H9 (cell line): ENCODE measurements around the gene TRAF2. TPM values are rescaled to one million over a fixed set of nuclear protein-coding genes. Genes with fewer than 3 reads are reported as not detected.

Source experiments
- DNase-seq: peaks from one replicate; pipeline ENCODE4 v3.0.0-alpha.2; 2017
- H2AFZ ChIP-seq: one replicate; pipeline ENCODE4 v1.6.1; 2013; ENCODE audit warnings: mild to moderate bottlenecking, low read length, control low read depth, moderate library complexity
- H2AK5ac ChIP-seq: 2 replicates; pipeline ENCODE4 v1.6.1; 2013; ENCODE audit warnings: low read length, control low read depth, mixed read lengths; ENCODE audit not compliant: insufficient read length
- H2BK120ac ChIP-seq: one replicate; pipeline ENCODE4 v1.6.1; 2013; ENCODE audit warnings: low read depth, mild to moderate bottlenecking, low read length, control low read depth, inconsistent platforms; ENCODE audit not compliant: poor library complexity, severe bottlenecking
- H2BK12ac ChIP-seq: 2 replicates; pipeline ENCODE4 v1.6.1; 2013; ENCODE audit warnings: low read length, control low read depth, mixed read lengths, low read depth; ENCODE audit not compliant: insufficient read length
- H2BK15ac ChIP-seq: 2 replicates; pipeline ENCODE4 v1.6.1; 2013; ENCODE audit warnings: low read depth, low read length, control low read depth
- H2BK20ac ChIP-seq: one replicate; pipeline ENCODE4 v1.6.1; 2013; ENCODE audit warnings: low read depth, mild to moderate bottlenecking, low read length, control low read depth, inconsistent platforms; ENCODE audit not compliant: poor library complexity, severe bottlenecking
- H2BK5ac ChIP-seq: 2 replicates; pipeline ENCODE4 v1.6.1; 2013; ENCODE audit warnings: low read length, control low read depth, mixed read lengths; ENCODE audit not compliant: insufficient read length
- H3K14ac ChIP-seq: 2 replicates; pipeline ENCODE4 v1.6.1; 2013; ENCODE audit warnings: low read length, control low read depth; ENCODE audit not compliant: insufficient read depth
- H3K18ac ChIP-seq: 2 replicates; pipeline ENCODE4 v1.6.1; 2013; ENCODE audit warnings: low read depth, mild to moderate bottlenecking, mixed read lengths, low read length, control low read depth; ENCODE audit not compliant: insufficient read length
- H3K23ac ChIP-seq: 2 replicates; pipeline ENCODE4 v1.6.1; 2013; ENCODE audit warnings: low read length, control low read depth, mixed read lengths, low read depth; ENCODE audit not compliant: insufficient read length
- H3K23me2 ChIP-seq: 2 replicates; pipeline ENCODE4 v1.6.1; 2013; ENCODE audit warnings: low read depth, mild to moderate bottlenecking, mixed read lengths, low read length, control low read depth; ENCODE audit not compliant: insufficient read length, poor library complexity, severe bottlenecking
- H3K27ac ChIP-seq: 2 replicates; pipeline ENCODE4 v1.5.1; 2013; ENCODE audit warnings: low read length, control low read depth, mixed read lengths, low read depth; ENCODE audit not compliant: insufficient read length
- H3K27me3 ChIP-seq: 2 replicates; pipeline ENCODE4 v1.6.1; 2013; ENCODE audit warnings: low read length, control low read depth, inconsistent platforms; ENCODE audit not compliant: insufficient read depth
- H3K4ac ChIP-seq: 2 replicates; pipeline ENCODE4 v1.6.1; 2013; ENCODE audit warnings: low read depth, mild to moderate bottlenecking, control low read depth, inconsistent platforms, low read length, moderate library complexity
- H3K4me1 ChIP-seq: 2 replicates; pipeline ENCODE4 v1.6.1; 2013; ENCODE audit warnings: low read length, control low read depth, inconsistent platforms; ENCODE audit not compliant: insufficient read depth
- H3K4me2 ChIP-seq: 2 replicates; pipeline ENCODE4 v1.6.1; 2013; ENCODE audit warnings: low read length, control low read depth, mixed read lengths; ENCODE audit not compliant: insufficient read length, insufficient read depth
- H3K56ac ChIP-seq: 2 replicates; pipeline ENCODE4 v1.6.1; 2013; ENCODE audit warnings: low read depth, mild to moderate bottlenecking, mixed read lengths, low read length, control low read depth; ENCODE audit not compliant: insufficient read length
- H3K79me1 ChIP-seq: 2 replicates; pipeline ENCODE4 v1.6.1; 2013; ENCODE audit warnings: low read depth, mild to moderate bottlenecking, moderate library complexity, low read length, control low read depth, inconsistent platforms; ENCODE audit not compliant: insufficient read depth, poor library complexity, severe bottlenecking
- H3K79me2 ChIP-seq: 2 replicates; pipeline ENCODE4 v1.6.1; 2013; ENCODE audit warnings: low read length, control low read depth, inconsistent platforms; ENCODE audit not compliant: insufficient read depth
- H3K9ac ChIP-seq: 2 replicates; pipeline ENCODE4 v1.6.1; 2013; ENCODE audit warnings: low read length, control low read depth, mixed read lengths; ENCODE audit not compliant: insufficient read length; ENCODE audit errors: extremely low read depth
- H3K9me3 ChIP-seq: one replicate; pipeline ENCODE4 v1.6.1; 2013; ENCODE audit warnings: low read depth, low read length, inconsistent platforms; ENCODE audit not compliant: control insufficient read depth
- H3T11ph ChIP-seq: one replicate; pipeline ENCODE4 v1.6.1; 2013; ENCODE audit warnings: mild to moderate bottlenecking, low read length, control low read depth, inconsistent platforms
- H4K20me1 ChIP-seq: one replicate; pipeline ENCODE4 v1.6.1; 2013; ENCODE audit not compliant: control insufficient read depth, insufficient read length, insufficient read depth
- H4K5ac ChIP-seq: 2 replicates; pipeline ENCODE4 v1.6.1; 2013; ENCODE audit warnings: low read depth, mild to moderate bottlenecking, mixed read lengths, low read length, control low read depth; ENCODE audit not compliant: insufficient read length
- H4K8ac ChIP-seq: replicated peaks from 2 replicates; pipeline ENCODE4 v1.6.1; 2013; ENCODE audit warnings: low read length, control low read depth, mixed read lengths, low read depth; ENCODE audit not compliant: insufficient read length
- H4K91ac ChIP-seq: 2 replicates; pipeline ENCODE4 v1.6.1; 2013; ENCODE audit warnings: low read depth, mild to moderate bottlenecking, moderate library complexity, mixed read lengths, low read length, control low read depth; ENCODE audit not compliant: insufficient read length
- H3K27ac Mint-ChIP-seq, 3 experiments: 2 replicates in 2 of 3; 3 replicates in 1 of 3; pipeline ENCODE4 v1.8.0; 2020 to 2021; ENCODE audit warnings: mixed read lengths in 3 of 3, mild to moderate bottlenecking in 1 of 3, moderate library complexity in 1 of 3
- H3K27me3 Mint-ChIP-seq: 2 replicates; pipeline ENCODE4 v1.8.0; 2021; ENCODE audit warnings: low read depth, mild to moderate bottlenecking, moderate library complexity, mixed read lengths
- H3K36me3 Mint-ChIP-seq, 3 experiments: 2 replicates in 2 of 3; 3 replicates in 1 of 3; pipeline ENCODE4 v1.8.0; 2020 to 2021; ENCODE audit warnings: low read depth in 3 of 3, mixed read lengths in 3 of 3; ENCODE audit not compliant: insufficient read depth in 1 of 3
- H3K4me1 Mint-ChIP-seq, 2 experiments: 2 replicates each; pipeline ENCODE4 v1.8.0; 2020; ENCODE audit warnings: mixed read lengths in 2 of 2
- H3K4me3 Mint-ChIP-seq, 2 experiments: 2 replicates in 1 of 2; 3 replicates in 1 of 2; pipeline ENCODE4 v1.8.0; 2020 to 2021; ENCODE audit warnings: mild to moderate bottlenecking in 2 of 2, mixed read lengths in 2 of 2, moderate library complexity in 1 of 2
- H3K9me3 Mint-ChIP-seq, 2 experiments: 2 replicates in 1 of 2; 3 replicates in 1 of 2; pipeline ENCODE4 v1.8.0; 2020; ENCODE audit warnings: mild to moderate bottlenecking in 2 of 2, mixed read lengths in 2 of 2, moderate library complexity in 1 of 2
- CTCF ChIP-seq: fragments of 200-600 bp; sonication (generic); conservative IDR thresholded peaks from 3 replicates; pipeline ENCODE4 v1.8.0; 2021; ENCODE audit warnings: antibody characterized with exemption, mild to moderate bottlenecking
- WGBS: extraction: QIAGEN DNeasy Blood & Tissue Kit; methylation state at CpG from one replicate; pipeline ENCODE4 v1.1.7; 2013; ENCODE audit warnings: missing lambda C conversion rate, low lambda C conversion rate, mixed read lengths; ENCODE audit not compliant: insufficient read length; ENCODE audit errors: extremely low coverage; 5-methylcytosine and 5-hydroxymethylcytosine counted together
- total RNA-seq: library from RNA; stranded (reverse); gene quantifications from 2 replicates; pipeline ENCODE4 v1.2.1, GENCODE V29; 2021

TRAF2 gene
- total RNA-seq, 1 experiment from 2014 or later: 48.8 TPM

- Histone ChIP-seq H3K27ac (no peak overlapping the region), H2AK5ac (no peak overlapping the region), H3T11ph (no peak overlapping the region), H3K79me2 (no peaks in the 10 kb centered on the region), H3K9me3 (no peaks in the 10 kb centered on the region), H2BK5ac (no peak overlapping the region), H2BK15ac (no peak overlapping the region), H3K18ac (no peak overlapping the region), H2BK12ac (no peak overlapping the region), H4K20me1 (no peaks in the 10 kb centered on the region), H3K79me1 (no peaks in the 10 kb centered on the region), H3K56ac (no peak overlapping the region), H3K23me2 (no peaks in the 10 kb centered on the region), H3K27me3 (no peaks in the 10 kb centered on the region), H2BK120ac (no peak overlapping the region), H2AFZ (no peak overlapping the region), H4K91ac (no peak overlapping the region), H3K4me1 (no peaks in the 10 kb centered on the region), H3K9ac (no peak overlapping the region), H3K14ac (no peak overlapping the region), H3K23ac (no peak overlapping the region), H4K5ac (no peak overlapping the region), H4K8ac (no peak overlapping the region), H3K4ac (no peak overlapping the region), H2BK20ac (no peak overlapping the region), H3K4me2 (no peak overlapping the region)
- peak; percentile 20 for DNase-seq
- H3K4me1 Mint-ChIP-seq: no peaks in the 10 kb centered on the region
- H3K9me3 Mint-ChIP-seq: no peaks in the 10 kb centered on the region
- H3K4me3 Mint-ChIP-seq: no peak overlapping the region
- H3K27me3 Mint-ChIP-seq: no peaks in the 10 kb centered on the region
- peak overlapping the region in 1 of 3 experiments; percentile 44; a peak in 1 of 7 replicates for H3K27ac Mint-ChIP-seq
- H3K36me3 Mint-ChIP-seq: peaks cover 42 to 74% (median 70%) of the 10 kb centered on the region in 3 experiments; a peak in 6 of 7 replicates
- WGBS: no CpG with 5 or more reads among the region's 15 CpGs
- TF ChIP-seq CTCF: no peak
Measured at GRCh38 chr9:136920069-136920468, 33.8 kb downstream of the TRAF2 start.
